Trophoblast cell (in vitro differentiated cells and primary cell): Measurements from ENCODE around the gene SIGLEC11.
"Not testable (repeated sequence)": the region's sequence is repeated elsewhere in the genome, so short reads cannot be mapped to it uniquely, and the experiment has no call there.

ENCODE experiments used
- DNase-seq, 2 donors: peaks; one replicate each; pipeline ENCODE4 v3.0.0-alpha.2; 2016
- H2AFZ ChIP-seq: 2 replicates; pipeline ENCODE4 v1.6.1; 2013; ENCODE audit warnings: low read length, moderate library complexity, mild to moderate bottlenecking; ENCODE audit not compliant: insufficient read depth, poor library complexity
- H2AK5ac ChIP-seq: 2 replicates; pipeline ENCODE4 v1.6.1; 2013; ENCODE audit warnings: mild to moderate bottlenecking, low read length
- H2BK120ac ChIP-seq: 2 replicates; pipeline ENCODE4 v1.6.1; 2013; ENCODE audit warnings: low read length, mild to moderate bottlenecking, moderate library complexity; ENCODE audit not compliant: insufficient read depth, poor library complexity
- H2BK12ac ChIP-seq: 2 replicates; pipeline ENCODE4 v1.6.1; 2013; ENCODE audit warnings: mild to moderate bottlenecking, low read length, moderate library complexity
- H2BK5ac ChIP-seq: 2 replicates; pipeline ENCODE4 v1.6.1; 2013; ENCODE audit warnings: low read length, low read depth, moderate library complexity, mild to moderate bottlenecking; ENCODE audit not compliant: poor library complexity
- H3K14ac ChIP-seq: 2 replicates; pipeline ENCODE4 v1.6.1; 2013; ENCODE audit warnings: mild to moderate bottlenecking, low read length
- H3K18ac ChIP-seq: 2 replicates; pipeline ENCODE4 v1.6.1; 2013; ENCODE audit warnings: mild to moderate bottlenecking, low read length
- H3K23ac ChIP-seq: 2 replicates; pipeline ENCODE4 v1.6.1; 2013; ENCODE audit warnings: low read length
- H3K27ac ChIP-seq: 2 replicates; pipeline ENCODE4 v1.5.1; 2013; ENCODE audit warnings: low read depth, mild to moderate bottlenecking, inconsistent platforms, low read length, moderate library complexity
- H3K27me3 ChIP-seq: 2 replicates; pipeline ENCODE4 v1.6.1; 2013; ENCODE audit warnings: inconsistent platforms, mild to moderate bottlenecking, low read length, moderate library complexity; ENCODE audit not compliant: insufficient read depth
- H3K36me3 ChIP-seq, 2 experiments: 1 replicate in 1 of 2; 2 replicates in 1 of 2; pipeline ENCODE4 v1.6.1; 2013; ENCODE audit warnings: low read length in 2 of 2, mild to moderate bottlenecking in 2 of 2, moderate library complexity in 1 of 2; ENCODE audit not compliant: insufficient read depth in 2 of 2, control insufficient read depth in 1 of 2
- H3K4ac ChIP-seq: 2 replicates; pipeline ENCODE4 v1.6.1; 2013; ENCODE audit warnings: low read depth, mild to moderate bottlenecking, low read length, moderate library complexity
- H3K4me1 ChIP-seq, 2 experiments: 1 replicate in 1 of 2; 2 replicates in 1 of 2; pipeline ENCODE4 v1.6.1; 2013; ENCODE audit warnings: low read length in 2 of 2, mild to moderate bottlenecking in 2 of 2, moderate library complexity in 1 of 2; ENCODE audit not compliant: insufficient read depth in 2 of 2, control insufficient read depth in 1 of 2
- H3K4me2 ChIP-seq: 2 replicates; pipeline ENCODE4 v1.6.1; 2013; ENCODE audit warnings: inconsistent platforms, mild to moderate bottlenecking, low read length, moderate library complexity
- H3K4me3 ChIP-seq: 2 replicates; pipeline ENCODE4 v1.5.1; 2013; ENCODE audit warnings: mild to moderate bottlenecking, low read depth, low read length, inconsistent platforms
- H3K79me1 ChIP-seq: one replicate; pipeline ENCODE4 v1.6.1; 2013; ENCODE audit warnings: low read length
- H3K79me2 ChIP-seq: 2 replicates; pipeline ENCODE4 v1.6.1; 2013; ENCODE audit warnings: low read length, mild to moderate bottlenecking; ENCODE audit not compliant: control insufficient read depth, insufficient read depth, poor library complexity
- H3K9ac ChIP-seq: 2 replicates; pipeline ENCODE4 v1.6.1; 2013; ENCODE audit warnings: mild to moderate bottlenecking, low read length
- H3K9me3 ChIP-seq: 2 replicates; pipeline ENCODE4 v1.6.1; 2013; ENCODE audit warnings: low read depth, mild to moderate bottlenecking, control low read depth, inconsistent platforms, low read length; ENCODE audit not compliant: insufficient read depth
- H4K12ac ChIP-seq: 2 replicates; pipeline ENCODE4 v1.6.1; 2013; ENCODE audit warnings: low read depth, mild to moderate bottlenecking, low read length, moderate library complexity
- H4K8ac ChIP-seq: 2 replicates; pipeline ENCODE4 v1.6.1; 2013; ENCODE audit warnings: low read depth, mild to moderate bottlenecking, low read length, moderate library complexity
- H4K91ac ChIP-seq: one replicate; pipeline ENCODE4 v1.6.1; 2013; ENCODE audit warnings: low read depth, mild to moderate bottlenecking, low read length, moderate library complexity
- WGBS: extraction: QIAGEN DNeasy Blood & Tissue Kit; methylation state at CpG from one replicate; pipeline ENCODE4 v1.1.7; 2013; ENCODE audit warnings: missing lambda C conversion rate; ENCODE audit not compliant: insufficient read length, insufficient coverage; ENCODE audit errors: extremely low coverage; 5-methylcytosine and 5-hydroxymethylcytosine counted together

The SIGLEC11 gene

GRCh38 chr19:49949742-49950589 lies 11.0 kb downstream of the SIGLEC11 start:
- Histone ChIP-seq H3K27me3 (no peaks in the 10 kb centered on the region), H3K18ac (no peak overlapping the region), H2BK5ac (no peak overlapping the region), H3K4me3 (no peak overlapping the region), H3K36me3 (no peaks in the 10 kb centered on the region), H3K9ac (no peak overlapping the region), H4K12ac (no peak overlapping the region), H4K91ac (no peak overlapping the region), H3K9me3 (no peaks in the 10 kb centered on the region), H3K4ac (no peak overlapping the region), H3K27ac (no peak overlapping the region), H2BK12ac (no peak overlapping the region), H3K4me1 (no peaks in the 10 kb centered on the region), H2BK120ac (no peak overlapping the region), H3K79me1 (no peaks in the 10 kb centered on the region), H3K14ac (no peak overlapping the region), H3K23ac (no peak overlapping the region), H3K79me2 (no peaks in the 10 kb centered on the region), H2AK5ac (no peak overlapping the region), H2AFZ (no peak overlapping the region), H3K4me2 (no peak overlapping the region), H4K8ac (no peak overlapping the region)
- WGBS: no CpG with 5 or more reads among the region's 11 CpGs
- no peak for DNase-seq

GRCh38 chr19:49946415-49946814 lies 14.6 kb downstream of the SIGLEC11 start:
- H4K8ac ChIP-seq: no peak overlapping the region
- H3K23ac ChIP-seq: no peak overlapping the region
- no peak overlapping the region for H3K27ac ChIP-seq
- no peak overlapping the region for H3K4me3 ChIP-seq
- WGBS: no CpG with 5 or more reads among the region's 8 CpGs
- H3K4ac ChIP-seq: no peak overlapping the region
- no peaks in the 10 kb centered on the region for H3K9me3 ChIP-seq
- no peak overlapping the region for H2BK5ac ChIP-seq
- H3K18ac ChIP-seq: no peak overlapping the region
- H4K91ac ChIP-seq: no peak overlapping the region
- no peak overlapping the region for H2AFZ ChIP-seq
- H2BK12ac ChIP-seq: no peak overlapping the region
- no peak overlapping the region for H3K14ac ChIP-seq
- H2BK120ac ChIP-seq: no peak overlapping the region
- no peak overlapping the region for H4K12ac ChIP-seq
- no peak for DNase-seq
- no peaks in the 10 kb centered on the region for H3K27me3 ChIP-seq
- H2AK5ac ChIP-seq: no peak overlapping the region
- H3K36me3 ChIP-seq: no peaks in the 10 kb centered on the region
- no peaks in the 10 kb centered on the region for H3K4me1 ChIP-seq
- no peaks in the 10 kb centered on the region for H3K79me2 ChIP-seq
- no peak overlapping the region for H3K4me2 ChIP-seq
- H3K9ac ChIP-seq: no peak overlapping the region
- no peaks in the 10 kb centered on the region for H3K79me1 ChIP-seq

GRCh38 chr19:49944567-49944966 lies 16.4 kb downstream of the SIGLEC11 start:
- H3K4me3 ChIP-seq, H3K4ac ChIP-seq, H2BK12ac ChIP-seq, H3K79me1 ChIP-seq, H4K12ac ChIP-seq, H3K79me2 ChIP-seq, H3K4me2 ChIP-seq, H3K23ac ChIP-seq, H3K36me3 ChIP-seq, H3K4me1 ChIP-seq, H3K9ac ChIP-seq, H2BK120ac ChIP-seq, H2BK5ac ChIP-seq, H3K9me3 ChIP-seq, H4K8ac ChIP-seq, H3K27me3 ChIP-seq, H3K14ac ChIP-seq, H3K27ac ChIP-seq, H2AFZ ChIP-seq, H3K18ac ChIP-seq, H4K91ac ChIP-seq, DNase-seq, H2AK5ac ChIP-seq: not testable (repeated sequence)
- WGBS: no CpG with 5 or more reads among the region's 5 CpGs

- H3K14ac ChIP-seq: no peak overlapping the region
- no peak overlapping the region for H2BK120ac ChIP-seq
- no peak for DNase-seq
- H4K8ac ChIP-seq: no peak overlapping the region
- no CpG with 5 or more reads among the region's 5 CpGs for WGBS
- peaks cover 2% of the 10 kb centered on the region for H3K9me3 ChIP-seq
- no peak overlapping the region for H4K91ac ChIP-seq
- no peak overlapping the region for H3K4me2 ChIP-seq
- H3K79me1 ChIP-seq: no peaks in the 10 kb centered on the region
- no peak overlapping the region for H3K9ac ChIP-seq
- no peaks in the 10 kb centered on the region for H3K36me3 ChIP-seq
- no peaks in the 10 kb centered on the region for H3K79me2 ChIP-seq
- H3K4me3 ChIP-seq: no peak overlapping the region
- no peak overlapping the region for H4K12ac ChIP-seq
- peaks cover 0 to 3% of the 10 kb centered on the region in 2 experiments for H3K4me1 ChIP-seq
- no peak overlapping the region for H3K18ac ChIP-seq
- H2AFZ ChIP-seq: no peak overlapping the region
- no peak overlapping the region for H3K27ac ChIP-seq
- H3K23ac ChIP-seq: no peak overlapping the region
- no peak overlapping the region for H2BK5ac ChIP-seq
- H3K27me3 ChIP-seq: no peaks in the 10 kb centered on the region
- H3K4ac ChIP-seq: no peak overlapping the region
- H2AK5ac ChIP-seq: no peak overlapping the region
- no peak overlapping the region for H2BK12ac ChIP-seq
These were observed 20.5 kb downstream of the SIGLEC11 start for GRCh38 chr19:49940482-49940791.
